HL-60 (cell line): ENCODE data around the gene OSBPL10.

Experiments
- POLR2AphosphoS5 ChIP-seq: IDR thresholded peaks from 2 replicates; pipeline ENCODE4 v1.6.1; 2012; ENCODE audit warnings: low read depth
- SPI1 ChIP-seq: IDR thresholded peaks from 2 replicates; pipeline ENCODE4 v1.6.1; 2012; ENCODE audit warnings: low read depth, mild to moderate bottlenecking, borderline replicate concordance
- TF ChIP-seq, protein P1 (sequence below): IDR thresholded peaks from one replicate; pipeline ENCODE4 v1.5.1; 2011; ENCODE audit warnings: low read length, control low read depth, inconsistent platforms; ENCODE audit not compliant: insufficient read depth

DNA sequence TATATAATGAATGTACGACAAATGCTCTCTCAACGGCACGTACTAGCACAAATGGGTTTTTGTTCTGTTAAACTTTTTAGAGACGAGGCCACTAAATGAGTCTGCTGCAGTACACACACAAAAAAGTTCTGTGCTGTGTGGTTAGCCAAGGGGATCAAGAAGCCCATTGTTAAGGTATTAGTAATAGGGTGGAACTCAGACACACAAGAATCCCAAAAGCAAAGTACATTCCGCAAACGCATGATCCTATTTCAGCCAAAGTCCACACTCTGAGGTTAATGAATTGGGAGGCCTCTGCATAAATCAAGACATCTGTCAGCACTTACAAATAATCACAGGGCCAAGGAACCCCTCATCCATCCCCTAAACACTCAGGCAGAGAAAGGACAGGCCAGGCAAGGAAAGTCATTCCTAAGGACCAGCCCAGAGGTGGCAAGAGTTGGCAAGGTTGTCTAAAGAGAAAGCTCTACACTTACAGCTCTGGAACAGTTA, 12.1 kb downstream of the OSBPL10 start:
- TF ChIP-seq, protein P1, sequence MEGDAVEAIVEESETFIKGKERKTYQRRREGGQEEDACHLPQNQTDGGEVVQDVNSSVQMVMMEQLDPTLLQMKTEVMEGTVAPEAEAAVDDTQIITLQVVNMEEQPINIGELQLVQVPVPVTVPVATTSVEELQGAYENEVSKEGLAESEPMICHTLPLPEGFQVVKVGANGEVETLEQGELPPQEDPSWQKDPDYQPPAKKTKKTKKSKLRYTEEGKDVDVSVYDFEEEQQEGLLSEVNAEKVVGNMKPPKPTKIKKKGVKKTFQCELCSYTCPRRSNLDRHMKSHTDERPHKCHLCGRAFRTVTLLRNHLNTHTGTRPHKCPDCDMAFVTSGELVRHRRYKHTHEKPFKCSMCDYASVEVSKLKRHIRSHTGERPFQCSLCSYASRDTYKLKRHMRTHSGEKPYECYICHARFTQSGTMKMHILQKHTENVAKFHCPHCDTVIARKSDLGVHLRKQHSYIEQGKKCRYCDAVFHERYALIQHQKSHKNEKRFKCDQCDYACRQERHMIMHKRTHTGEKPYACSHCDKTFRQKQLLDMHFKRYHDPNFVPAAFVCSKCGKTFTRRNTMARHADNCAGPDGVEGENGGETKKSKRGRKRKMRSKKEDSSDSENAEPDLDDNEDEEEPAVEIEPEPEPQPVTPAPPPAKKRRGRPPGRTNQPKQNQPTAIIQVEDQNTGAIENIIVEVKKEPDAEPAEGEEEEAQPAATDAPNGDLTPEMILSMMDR, result no peak
- TF ChIP-seq SPI1, result no peak
- TF ChIP-seq POLR2AphosphoS5, result no peak
